ENCODE measurements around the gene RETSAT.
"Not testable (repeated sequence)": the region's sequence is repeated elsewhere in the genome, so short reads cannot be mapped to it uniquely, and the experiment has no call there.

Gene RETSAT

GRCh38 chr2:85354286-85355072, at the start of gene RETSAT, which contains the start of gene ELMOD3:
RETSAT (minus strand) TSS chr2:85354528; CDS start chr2:85354507, 21 bp downstream.
ELMOD3 (plus strand) TSS chr2:85354769; CDS start chr2:85357199, 2,430 bp downstream.
- peak; percentile 98 for DNase-seq

DNA sequence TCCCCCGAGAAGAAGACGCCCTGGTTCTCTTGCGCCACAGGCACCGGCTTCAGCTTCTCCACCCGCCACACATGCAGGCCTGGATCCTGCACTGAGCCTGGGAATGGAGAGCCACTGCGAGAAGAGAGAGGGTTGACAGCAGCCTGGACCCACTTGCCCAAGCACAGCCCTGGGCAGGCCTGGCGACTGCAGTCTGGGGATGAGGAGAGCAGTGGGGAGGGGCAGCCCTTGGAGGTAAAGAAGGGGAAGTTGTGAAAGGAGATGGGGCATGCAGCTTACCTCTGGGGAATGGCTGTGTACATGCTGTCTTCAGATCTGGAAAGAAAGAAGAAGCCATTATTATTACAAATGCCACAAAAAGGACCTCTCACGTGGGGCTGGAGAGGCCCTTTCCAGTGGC, 47.5 kb upstream of the RETSAT start:
- no peak for DNase-seq

GRCh38 chr2:85401464-85401805, 47.1 kb upstream of the RETSAT start:
- DNase-seq, result no peak

GRCh38 chr2:85400541-85401463, 46.5 kb upstream of the RETSAT start:
- no peak for DNase-seq

GRCh38 chr2:85400023-85400422, 45.7 kb upstream of the RETSAT start:
- DNase-seq, result no peak

DNA sequence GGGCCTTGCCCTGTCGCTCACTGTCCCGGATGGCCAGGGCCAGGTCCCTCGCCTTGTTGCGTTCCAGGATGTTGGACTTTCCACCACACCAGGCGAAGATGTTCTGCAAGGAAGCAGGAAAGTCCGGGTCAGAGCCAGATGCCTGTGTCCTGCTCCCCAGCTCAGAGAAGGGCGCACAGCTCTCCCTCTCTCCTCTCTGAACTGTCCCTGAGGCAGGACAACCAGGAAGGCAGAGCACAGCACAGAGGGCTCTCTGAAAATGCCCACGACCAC, 44.8 kb upstream of the RETSAT start:
- DNase-seq, result no peak

DNA sequence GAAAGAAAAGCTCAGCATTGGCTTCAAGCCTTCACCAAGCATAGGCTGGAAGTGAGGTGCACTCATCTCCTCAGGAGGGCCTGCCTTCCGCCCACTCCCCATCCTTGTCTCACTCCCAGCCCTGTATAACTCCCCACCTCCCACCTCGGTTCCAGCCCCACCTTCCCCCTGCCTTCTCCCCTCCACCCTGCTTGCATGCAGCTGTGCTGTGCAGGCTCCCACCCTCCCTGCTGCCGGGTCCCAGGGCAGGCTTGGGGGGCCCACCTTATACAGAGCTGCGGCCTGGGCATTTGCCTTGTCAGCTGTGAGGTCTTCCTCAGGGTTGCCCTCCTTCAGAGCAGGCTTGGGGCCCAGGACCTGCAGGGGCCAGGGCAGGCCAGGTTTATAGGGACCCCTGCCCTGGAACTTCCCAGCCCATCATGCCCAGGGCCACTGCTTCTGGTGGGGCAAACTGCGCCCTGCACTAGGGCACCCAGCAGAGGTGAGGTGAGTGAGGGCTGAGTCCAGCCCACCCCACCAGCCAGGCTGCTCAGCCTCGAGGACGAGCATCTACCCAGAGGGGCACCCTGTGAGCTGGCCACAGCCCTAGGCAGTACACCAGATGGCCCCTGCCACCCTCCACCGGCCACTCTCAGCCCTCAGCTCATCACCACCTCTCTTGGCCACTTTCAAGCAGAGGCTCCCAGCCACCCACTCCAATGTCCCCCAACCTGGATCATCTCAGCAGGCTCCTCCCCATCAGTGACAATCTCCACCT, 44.3 kb upstream of the RETSAT start:
- DNase-seq, result no peak

DNA sequence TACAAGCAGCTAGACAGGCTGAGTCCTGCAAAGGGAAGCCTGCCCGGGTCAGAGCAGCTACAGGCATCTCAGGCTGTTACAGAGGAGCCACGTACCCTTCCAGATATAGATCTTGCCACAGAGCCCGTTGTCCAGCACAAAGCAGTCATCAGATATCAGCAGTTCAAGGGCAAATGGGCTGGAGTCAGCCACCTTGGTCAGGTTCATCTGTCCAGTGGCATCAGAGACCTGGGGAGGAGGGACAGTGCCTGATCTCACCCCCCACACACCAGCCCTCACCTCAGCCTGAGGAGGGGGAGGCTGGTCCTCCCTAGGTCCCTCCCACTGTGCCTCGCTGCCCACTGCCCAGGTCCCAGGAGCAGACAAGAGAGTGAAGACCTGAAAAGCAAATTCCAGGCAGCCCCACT, 43.6 kb upstream of the RETSAT start:
- no peak for DNase-seq

DNA sequence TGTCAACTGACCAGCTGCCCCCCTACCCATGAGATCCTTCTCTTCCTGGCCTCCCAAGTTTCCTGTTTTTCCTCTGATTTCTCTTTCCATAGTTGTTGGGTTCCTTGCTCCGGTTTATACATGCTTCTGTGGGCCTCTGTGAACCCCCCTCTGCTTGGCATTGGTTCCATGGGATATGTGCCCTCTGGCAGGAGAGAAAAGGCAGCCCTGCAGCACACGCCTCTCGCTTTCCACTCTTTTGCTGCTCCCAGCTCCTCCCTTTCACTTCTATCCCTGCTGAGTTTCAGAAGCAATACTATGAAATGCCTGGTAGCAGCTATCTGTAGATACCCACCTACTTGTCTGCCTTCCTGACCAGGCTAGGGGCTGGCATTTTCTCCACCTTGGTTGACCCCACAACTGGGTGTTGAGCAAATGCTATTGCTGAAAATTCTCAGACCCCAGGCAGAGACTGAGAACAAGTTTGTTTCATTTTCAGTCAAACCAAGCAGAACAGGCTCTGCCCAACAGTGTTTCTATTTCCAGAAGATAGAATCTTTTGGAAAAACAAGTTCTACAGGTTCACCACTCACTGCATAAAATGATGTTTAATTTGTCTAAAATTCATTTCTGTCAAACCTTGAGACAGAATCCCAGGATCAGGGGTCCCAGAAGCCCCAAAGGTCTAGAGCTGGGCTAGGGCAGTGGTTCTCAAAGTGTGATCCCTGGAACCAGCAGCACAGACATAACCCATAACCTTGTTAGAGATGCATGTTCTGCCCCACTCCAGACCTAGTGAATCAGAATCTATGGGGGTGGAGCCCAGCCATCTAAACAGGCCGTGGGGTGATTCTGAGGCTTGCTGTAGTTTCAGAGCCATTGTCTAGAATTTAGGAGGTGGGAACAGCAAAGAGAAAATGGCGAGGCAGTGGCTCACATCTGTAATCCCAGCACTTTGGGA, 42.5 kb upstream of the RETSAT start:
- DNase-seq, result no peak

GRCh38 chr2:85395912-85396475, 41.7 kb upstream of the RETSAT start:
- no peak for DNase-seq

- DNase-seq, result no peak
These were observed 40.6 kb upstream of the RETSAT start for GRCh38 chr2:85394976-85395375.

DNA sequence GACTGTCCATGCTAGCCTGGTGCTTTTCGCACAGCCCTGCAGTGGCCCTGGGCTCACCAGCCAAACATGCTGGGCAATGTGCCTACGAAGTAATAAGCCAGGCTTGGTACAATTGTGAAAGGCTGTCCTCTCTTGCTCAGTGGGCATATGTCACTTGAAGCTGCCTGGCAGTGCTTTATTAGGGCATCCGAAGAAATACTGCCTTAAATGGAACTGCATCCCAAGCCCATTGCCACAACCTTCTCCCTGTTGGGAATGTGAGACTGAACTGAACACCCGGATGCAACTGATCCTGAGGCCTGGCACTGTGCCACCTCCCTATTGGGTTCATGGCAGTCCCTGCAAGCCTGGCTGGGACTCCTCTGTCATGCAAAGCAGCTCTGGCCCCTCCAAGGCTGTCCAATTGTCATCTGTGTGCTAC, 39.9 kb upstream of the RETSAT start:
- no peak for DNase-seq

GRCh38 chr2:85393836-85394235, 39.5 kb upstream of the RETSAT start:
- no peak for DNase-seq

- peak; percentile 73 for DNase-seq
These were observed 36.8 kb upstream of the RETSAT start for GRCh38 chr2:85390941-85391669.

GRCh38 chr2:85388878-85389538, 34.7 kb upstream of the RETSAT start:
- no peak for DNase-seq

- no peak for DNase-seq
These were observed 33.4 kb upstream of the RETSAT start for GRCh38 chr2:85387754-85388153.

DNA sequence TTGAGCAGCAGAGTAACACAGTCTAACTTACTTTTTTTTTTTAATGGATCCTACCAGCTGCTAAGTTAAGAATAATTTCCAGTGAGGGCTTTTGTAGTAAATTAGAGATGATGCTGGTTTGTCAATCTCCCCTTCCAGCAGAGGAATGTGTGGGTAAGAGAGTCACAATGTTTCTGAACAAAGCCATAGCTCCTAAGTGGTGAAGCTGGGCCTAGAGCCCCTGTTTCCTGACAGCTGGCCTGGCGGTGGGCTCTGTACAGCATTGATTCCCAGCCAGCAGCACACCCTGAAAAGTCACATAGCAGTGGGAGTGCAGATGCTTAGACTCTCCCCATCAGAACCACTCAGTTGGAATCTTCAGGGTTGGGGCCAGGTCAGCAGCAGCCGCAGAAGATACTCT, 31.4 kb upstream of the RETSAT start:
- no peak for DNase-seq

DNA sequence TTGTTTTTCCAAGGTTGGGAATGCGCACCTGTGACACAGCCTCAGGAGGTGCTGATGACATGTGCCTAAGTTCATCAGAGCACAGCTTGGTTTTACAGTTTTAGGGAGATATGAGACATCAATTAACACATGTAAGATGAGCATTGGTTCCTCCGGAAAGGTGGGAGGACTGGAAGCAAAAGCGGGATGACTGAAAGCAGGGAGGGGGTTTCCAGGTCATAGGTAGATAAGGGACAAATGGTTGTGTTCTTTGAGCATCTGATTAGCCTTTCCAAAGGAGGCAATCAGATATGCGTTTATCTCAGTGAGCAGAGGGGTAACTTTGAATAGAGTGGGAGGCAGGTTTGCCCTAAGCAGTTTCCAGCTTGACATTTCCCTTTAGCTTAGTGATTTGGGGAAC, 29.5 kb upstream of the RETSAT start:
- no peak for DNase-seq

DNA sequence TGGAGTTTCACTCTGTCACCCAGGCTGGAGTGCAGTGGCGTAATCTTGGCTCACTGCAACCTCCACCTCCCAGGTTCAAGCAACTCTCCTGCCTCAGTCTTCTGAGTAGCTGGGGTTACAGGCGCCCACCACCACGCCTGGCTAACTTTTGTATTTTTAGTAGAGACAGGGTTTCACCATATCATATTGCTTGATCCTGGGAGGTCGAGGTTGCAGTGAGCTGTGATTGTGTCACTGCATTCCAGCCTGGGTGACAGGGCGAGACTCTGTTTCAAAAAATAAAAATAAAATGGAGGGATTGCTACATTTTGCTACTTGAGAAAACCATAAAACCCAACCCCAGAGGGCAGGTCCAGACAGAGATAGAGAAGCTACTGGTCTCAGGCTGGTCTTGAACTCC, 28.8 kb upstream of the RETSAT start:
- not testable (repeated sequence) for DNase-seq

DNA sequence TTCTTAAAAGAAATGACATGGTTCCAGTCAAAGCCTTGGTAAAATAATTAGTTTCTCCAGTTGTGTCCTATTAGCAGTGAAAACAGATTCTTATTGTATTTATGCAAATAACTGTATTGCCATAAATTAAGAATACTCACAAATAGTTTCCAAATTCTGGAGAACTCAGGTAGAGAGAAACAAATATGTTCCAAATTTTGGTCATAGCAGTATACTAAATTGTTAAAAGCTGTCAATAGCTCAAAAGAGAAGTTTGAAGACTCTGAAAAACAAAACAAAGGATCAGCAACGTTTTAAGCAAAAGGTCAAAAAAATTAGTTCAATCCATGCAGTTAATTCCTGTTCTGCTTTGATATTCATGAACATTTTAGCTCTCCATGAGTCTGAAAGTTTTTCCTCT, 25.7 kb upstream of the RETSAT start:
- no peak for DNase-seq

GRCh38 chr2:85378257-85378656, 23.9 kb upstream of the RETSAT start:
- DNase-seq, result no peak

Data from stimulated activated CD4-positive, alpha-beta T cell treated with anti-CD3 and anti-CD28 coated beads, Interleukin-4, amount 100 ng/mL, for 24 hours (primary cell).